ENCODE results near the gene TTC12. TPM values are rescaled to one million over a fixed set of nuclear protein-coding genes. Genes with fewer than 3 reads are reported as not detected.

The TTC12 gene
- polyA plus RNA-seq, 1 of the 3 experiments (the other 2 are of a cell fraction), result 15.1 TPM

- POLR2A ChIA-PET, result no interaction called here
- Histone ChIP-seq H3K4me1 (ENCODE audit: control insufficient read depth in 1 of 2, insufficient read depth in 2 of 2, low read depth in 1 of 2, low read length in 1 of 2) (peaks cover 0 to 3% of the 10 kb centered on the region in 2 experiments; a peak in 1 of 4 replicates), H2AFZ (ENCODE audit: low read depth) (no peak overlapping the region), H3K9me2 (no peaks in the 10 kb centered on the region), H3K27me3 (ENCODE audit: insufficient read depth) (no peaks in the 10 kb centered on the region), H3K27ac (ENCODE audit: low read depth in 2 of 2, low read length in 1 of 2) (no peak overlapping the region), H3K4me2 (no peak overlapping the region), H3K9me3 (no peaks in the 10 kb centered on the region), H3F3A (replicated peaks; ENCODE audit: insufficient read depth) (no peaks in the 10 kb centered on the region), H3K79me2 (ENCODE audit: insufficient read depth) (no peaks in the 10 kb centered on the region), H4K20me1 (ENCODE audit: insufficient read depth) (no peaks in the 10 kb centered on the region), H3K9ac (no peak overlapping the region), H3K36me3 (replicated peaks in 1 of 2; ENCODE audit: control insufficient read depth in 1 of 2, insufficient read depth in 2 of 2, low read length in 1 of 2) (peaks cover 8 to 9% of the 10 kb centered on the region in 2 experiments), H3K4me3 (ENCODE audit: low read depth in 2 of 2, low read length in 1 of 2) (no peak overlapping the region)
- WGBS (ENCODE audit: low lambda C conversion rate), result 91% methylated on average over 3 of the region's 3 CpGs
- CTCF ChIA-PET, result interaction anchor here (0.8 to 1.8 kb wide), 2 partner anchors 16 to 59 kb away, joined by 4 read pairs; no protein-coding TSS in a partner anchor
- TF ChIP-seq MEF2A (IDR thresholded peaks at IDR 0.05; ENCODE audit: borderline replicate concordance, low read depth), result no peak
- TF ChIP-seq FOXJ3 (CRISPR knock-in tag; IDR thresholded peaks at IDR 0.05), result no peak
- TF ChIP-seq FOXM1 (IDR thresholded peaks at IDR 0.05; ENCODE audit: low read depth), result no peak
- TF ChIP-seq GATA2 (CRISPR knock-in tag; IDR thresholded peaks at IDR 0.05), result no peak
- TF ChIP-seq CHD2 (IDR thresholded peaks at IDR 0.05; ENCODE audit: low read length, partially characterized antibody), result no peak
- no peak for TF ChIP-seq USF1 (IDR thresholded peaks at IDR 0.05; ENCODE audit: borderline replicate concordance, low read depth)
- no peak for TF ChIP-seq TEAD4 (IDR thresholded peaks at IDR 0.05; ENCODE audit: borderline replicate concordance, insufficient read depth)
- DNase-seq, result no peak
Observed at GRCh38 chr11:113349528-113349927, 35.1 kb downstream of the TTC12 start.

- ChIA-PET POLR2A (no interaction called here), CTCF (interaction anchor here (0.6 kb wide), 1 partner anchor 810 kb away, joined by 3 read pairs; no protein-coding TSS in a partner anchor)
- Histone ChIP-seq H3K36me3 (replicated peaks in 1 of 2; ENCODE audit: control insufficient read depth in 1 of 2, insufficient read depth in 2 of 2, low read length in 1 of 2) (peaks cover 7 to 16% of the 10 kb centered on the region in 2 experiments), H3K4me3 (ENCODE audit: low read depth in 2 of 2, low read length in 1 of 2) (no peak overlapping the region), H4K20me1 (ENCODE audit: insufficient read depth) (no peaks in the 10 kb centered on the region), H3K9me2 (no peaks in the 10 kb centered on the region), H3K4me2 (no peak overlapping the region), H2AFZ (ENCODE audit: low read depth) (no peak overlapping the region), H3K4me1 (ENCODE audit: control insufficient read depth in 1 of 2, insufficient read depth in 2 of 2, low read depth in 1 of 2, low read length in 1 of 2) (peaks cover 0 to 3% of the 10 kb centered on the region in 2 experiments; a peak in 1 of 4 replicates), H3K27me3 (ENCODE audit: insufficient read depth) (no peaks in the 10 kb centered on the region), H3K79me2 (ENCODE audit: insufficient read depth) (no peaks in the 10 kb centered on the region), H3K9me3 (no peaks in the 10 kb centered on the region), H3K9ac (no peak overlapping the region), H3F3A (replicated peaks; ENCODE audit: insufficient read depth) (no peaks in the 10 kb centered on the region), H3K27ac (ENCODE audit: low read depth in 2 of 2, low read length in 1 of 2) (no peak overlapping the region)
- no peak for DNase-seq
- WGBS (ENCODE audit: low lambda C conversion rate), result 95% methylated on average over 9 of the region's 11 CpGs
- TF ChIP-seq RCOR1 (IDR thresholded peaks at IDR 0.05; ENCODE audit: low read length) (no peak), MAX (IDR thresholded peaks at IDR 0.05; ENCODE audit: low read depth) (no peak), ZBTB33 (IDR thresholded peaks at IDR 0.05; ENCODE audit: borderline replicate concordance, low read depth) (no peak), POLR2AphosphoS5 (IDR thresholded peaks at IDR 0.05; ENCODE audit: low read depth, low read length) (no peak), CTCF (IDR thresholded peaks at IDR 0.05) (no peak), FOXM1 (IDR thresholded peaks at IDR 0.05; ENCODE audit: low read depth) (no peak), USF2 (IDR thresholded peaks at IDR 0.05; ENCODE audit: borderline replicate concordance, low read depth, low read length) (no peak), SIN3A (IDR thresholded peaks at IDR 0.05; ENCODE audit: borderline replicate concordance, low read depth, low read length) (no peak), RXRA (IDR thresholded peaks at IDR 0.05; ENCODE audit: borderline replicate concordance, low read depth) (no peak), EP300 (IDR thresholded peaks at IDR 0.05; ENCODE audit: borderline replicate concordance in 1 of 2, low read depth in 1 of 2, low read length in 1 of 2) (no peak), NRF1 (IDR thresholded peaks at IDR 0.05; ENCODE audit: low read depth, low read length) (no peak)
Observed at GRCh38 chr11:113350336-113351067, 36.1 kb downstream of the TTC12 start.
